ENCODE results near the gene PSMB1.

The PSMB1 gene

DNA sequence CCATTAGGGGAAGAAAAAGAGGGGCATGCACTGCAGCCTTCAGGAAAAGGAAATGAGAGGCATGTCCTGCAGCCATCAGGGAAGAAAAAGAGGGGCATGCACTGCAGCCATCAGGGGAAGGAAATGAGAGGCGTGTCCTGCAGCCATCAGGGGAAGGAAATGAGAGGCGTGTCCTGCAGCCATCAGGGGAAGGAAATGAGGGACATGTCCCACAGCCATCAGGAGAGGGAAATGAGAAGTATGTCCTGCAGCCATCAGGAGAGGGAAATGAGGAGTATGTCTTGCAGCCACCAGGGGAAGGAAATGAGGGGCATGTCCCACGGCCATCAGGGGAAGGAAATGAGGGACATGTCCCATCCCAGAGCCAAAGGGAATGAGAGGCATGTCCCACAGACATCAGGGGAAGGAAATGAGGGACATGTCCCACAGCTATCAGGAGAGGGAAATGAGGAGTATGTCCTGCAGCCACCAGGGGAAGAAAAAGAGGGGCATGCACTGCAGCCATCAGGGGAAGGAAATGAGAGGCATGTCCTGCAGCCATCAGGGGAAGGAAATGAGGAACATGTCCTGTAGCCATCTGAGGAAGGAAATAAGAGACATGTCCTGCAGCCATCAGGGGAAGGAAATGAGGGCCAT lies 52.0 kb downstream of the PSMB1 start:
- DNase-seq, result no peak

DNA sequence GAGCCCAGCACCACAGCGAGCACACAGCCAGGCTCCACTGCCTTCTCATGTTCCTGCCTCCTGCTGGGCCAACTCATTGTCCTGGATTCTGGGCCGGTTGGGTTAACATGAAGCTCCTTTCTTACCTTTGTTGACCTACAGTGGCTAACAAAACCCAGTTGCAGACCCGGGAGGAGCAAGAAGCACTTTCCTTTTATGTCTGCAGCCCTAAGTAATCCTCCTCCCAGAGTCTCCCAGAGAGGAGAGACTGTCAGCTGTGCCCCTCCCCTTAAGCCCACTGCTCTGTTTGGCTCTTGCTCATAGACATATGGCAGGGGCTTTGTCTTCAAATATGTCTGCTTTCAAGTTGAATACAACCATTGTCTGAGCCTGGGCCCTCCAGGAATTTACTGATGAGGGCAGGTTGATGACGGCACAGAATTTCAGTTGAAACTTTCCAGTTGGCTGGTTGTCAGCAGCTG lies 55.2 kb downstream of the PSMB1 start:
- peak; percentile 26 for DNase-seq

DNA sequence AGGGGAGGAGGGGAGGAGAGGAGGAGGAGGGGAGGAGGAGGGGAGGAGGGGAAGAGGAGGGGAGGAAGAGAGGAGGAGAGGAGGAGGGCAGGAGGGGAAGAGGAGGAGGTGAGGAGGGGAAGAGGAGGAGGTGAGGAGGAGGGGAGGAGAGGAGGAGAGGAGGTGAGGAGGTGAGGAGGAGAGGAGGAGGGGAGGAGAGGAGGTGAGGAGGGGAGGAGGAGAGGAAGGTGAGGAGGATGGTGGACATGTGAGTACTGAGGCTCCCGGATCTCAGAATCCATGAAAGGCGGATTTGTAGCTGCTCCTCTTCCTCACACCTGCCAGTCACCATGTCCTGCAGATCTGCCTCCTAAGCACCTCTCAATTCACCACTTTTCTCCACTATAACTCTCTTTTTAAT lies 59.8 kb downstream of the PSMB1 start:
- DNase-seq, result no peak

- DNase-seq, result no peak
Measured at GRCh38 chr6:170490259-170490658, 62.8 kb downstream of the PSMB1 start.

GRCh38 chr6:170489836-170490235 lies 63.3 kb downstream of the PSMB1 start:
- DNase-seq, result no peak

- DNase-seq, result no peak
Measured at GRCh38 chr6:170487707-170488329, 65.3 kb downstream of the PSMB1 start.

- DNase-seq, result peak; percentile 8
Measured at GRCh38 chr6:170485159-170485558, 67.9 kb downstream of the PSMB1 start.
